Rectal smooth muscle tissue (tissue), 1 donor: Measurements from ENCODE around the gene PIK3R4.

Experiments used
- H3K27ac ChIP-seq: one replicate; pipeline ENCODE4 v1.7.0; 2013; ENCODE audit warnings: low read depth, low read length, inconsistent platforms
- H3K27me3 ChIP-seq: one replicate; pipeline ENCODE4 v1.7.0; 2013; ENCODE audit warnings: low read length; ENCODE audit not compliant: control insufficient read depth, insufficient read depth
- H3K36me3 ChIP-seq: one replicate; pipeline ENCODE4 v1.7.0; 2013; ENCODE audit warnings: low read length; ENCODE audit not compliant: control insufficient read depth, insufficient read depth
- H3K4me1 ChIP-seq: one replicate; pipeline ENCODE4 v1.7.0; 2013; ENCODE audit warnings: low read length; ENCODE audit not compliant: control insufficient read depth, insufficient read depth
- H3K4me3 ChIP-seq: one replicate; pipeline ENCODE4 v1.7.0; 2013; ENCODE audit warnings: low read length
- H3K9ac ChIP-seq: one replicate; pipeline ENCODE4 v1.7.0; 2013; ENCODE audit warnings: low read length

The PIK3R4 gene

GRCh38 chr3:130737622-130738021, 9.0 kb downstream of the PIK3R4 start:
- Histone ChIP-seq H3K9ac (no peak overlapping the region), H3K36me3 (no peaks in the 10 kb centered on the region), H3K27ac (no peak overlapping the region), H3K27me3 (no peaks in the 10 kb centered on the region), H3K4me1 (no peaks in the 10 kb centered on the region), H3K4me3 (no peak overlapping the region)

DNA sequence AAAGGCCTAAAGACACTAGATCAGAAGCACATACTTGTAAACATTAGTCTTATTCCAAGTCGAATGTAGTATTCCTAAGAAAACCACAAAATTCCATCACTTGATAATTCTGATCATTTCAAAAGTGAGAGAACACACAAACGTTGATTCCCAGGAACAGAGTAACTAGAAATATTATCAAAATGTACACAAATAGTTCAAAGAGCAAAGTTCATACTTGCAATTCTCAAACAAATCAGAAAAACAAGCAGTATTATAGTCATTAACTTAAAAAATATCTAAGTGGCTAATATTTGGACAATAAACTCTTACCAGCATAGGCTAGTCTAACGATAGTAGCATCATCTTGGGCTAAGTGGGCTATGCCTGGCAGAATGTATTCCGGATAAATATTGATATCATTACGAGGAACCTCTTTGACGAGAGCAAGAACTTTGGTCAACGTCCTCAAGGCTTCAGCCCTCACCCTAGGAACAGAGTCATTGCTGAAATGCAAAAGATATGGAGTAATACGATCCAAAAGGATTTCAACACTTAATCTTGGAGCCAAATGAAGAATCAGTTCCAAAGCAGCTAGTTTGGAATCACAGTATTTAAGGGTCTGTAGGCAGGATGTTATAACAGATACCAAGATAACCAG, 13.3 kb downstream of the PIK3R4 start:
- Histone ChIP-seq H3K27ac (no peak overlapping the region), H3K9ac (no peak overlapping the region), H3K4me1 (no peaks in the 10 kb centered on the region), H3K27me3 (no peaks in the 10 kb centered on the region), H3K36me3 (no peaks in the 10 kb centered on the region), H3K4me3 (no peak overlapping the region)

DNA sequence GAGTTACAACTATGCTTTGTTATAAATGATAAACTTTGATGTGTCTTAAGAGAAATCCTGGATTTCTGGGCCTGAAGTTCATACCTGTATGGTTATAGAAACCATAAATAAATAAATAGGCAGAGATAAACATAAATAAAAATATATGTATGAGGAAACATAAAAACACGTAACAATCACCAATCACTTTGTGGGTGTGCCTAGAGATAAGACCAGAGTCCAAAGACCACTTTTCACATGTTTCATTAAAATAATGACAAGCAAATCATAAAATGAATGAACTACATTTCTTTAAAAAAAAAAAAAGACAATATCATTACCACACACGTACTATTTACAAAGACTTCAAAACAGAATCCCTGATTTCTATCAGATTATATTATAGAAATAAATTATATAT, 14.1 kb downstream of the PIK3R4 start:
- no peak overlapping the region for H3K9ac ChIP-seq
- no peak overlapping the region for H3K27ac ChIP-seq
- H3K36me3 ChIP-seq, result peaks cover 2% of the 10 kb centered on the region
- H3K4me1 ChIP-seq, result no peaks in the 10 kb centered on the region
- H3K27me3 ChIP-seq, result no peaks in the 10 kb centered on the region
- no peak overlapping the region for H3K4me3 ChIP-seq

DNA sequence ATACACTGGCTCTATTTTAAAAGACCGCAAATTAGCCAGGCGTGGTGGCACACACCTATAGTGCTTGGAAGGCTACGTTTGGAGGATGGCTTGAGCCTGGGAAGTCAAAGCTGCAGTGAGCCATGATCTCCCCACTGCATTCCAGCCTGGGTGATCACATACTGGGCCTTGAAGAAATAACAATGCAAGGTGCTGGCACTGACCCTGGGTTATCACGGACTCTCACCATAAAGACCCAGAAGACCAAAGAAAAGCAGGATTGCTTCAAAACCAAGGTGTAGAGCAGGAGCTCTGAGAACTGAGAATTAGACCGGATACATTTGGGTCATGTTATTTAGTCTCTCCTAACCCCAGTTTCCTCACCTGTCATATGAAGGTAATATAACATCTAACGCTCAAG, 14.8 kb downstream of the PIK3R4 start:
- Histone ChIP-seq H3K27ac (no peak overlapping the region), H3K4me3 (no peak overlapping the region), H3K4me1 (no peaks in the 10 kb centered on the region), H3K36me3 (peaks cover 2% of the 10 kb centered on the region), H3K9ac (no peak overlapping the region), H3K27me3 (no peaks in the 10 kb centered on the region)

GRCh38 chr3:130729154-130729553, 17.5 kb downstream of the PIK3R4 start:
- H3K9ac ChIP-seq, result no peak overlapping the region
- peaks cover 2% of the 10 kb centered on the region for H3K36me3 ChIP-seq
- H3K4me1 ChIP-seq, result no peaks in the 10 kb centered on the region
- no peak overlapping the region for H3K27ac ChIP-seq
- no peaks in the 10 kb centered on the region for H3K27me3 ChIP-seq
- no peak overlapping the region for H3K4me3 ChIP-seq

DNA sequence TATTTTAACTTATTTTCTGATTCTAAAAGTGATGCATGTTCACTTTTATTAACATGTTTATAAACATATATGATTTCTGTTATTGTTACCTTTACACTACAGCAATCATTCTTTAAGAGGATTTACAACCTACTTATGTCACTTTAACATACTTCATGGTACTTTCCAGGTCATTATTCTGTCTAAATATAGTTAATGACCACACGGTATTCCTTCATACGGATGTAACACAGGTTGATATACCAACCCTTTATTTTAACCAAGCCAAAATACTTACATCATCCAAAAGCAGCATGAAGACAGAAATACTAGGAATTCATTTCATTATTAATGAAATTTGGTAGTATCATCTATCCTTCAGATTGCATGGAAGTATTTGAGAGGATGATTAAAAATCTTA, 18.6 kb downstream of the PIK3R4 start:
- no peak overlapping the region for H3K9ac ChIP-seq
- no peak overlapping the region for H3K4me3 ChIP-seq
- no peaks in the 10 kb centered on the region for H3K27me3 ChIP-seq
- no peak overlapping the region for H3K27ac ChIP-seq
- no peaks in the 10 kb centered on the region for H3K4me1 ChIP-seq
- H3K36me3 ChIP-seq, result peaks cover 2% of the 10 kb centered on the region

GRCh38 chr3:130725746-130726145, 20.9 kb downstream of the PIK3R4 start:
- Histone ChIP-seq H3K27ac (no peak overlapping the region), H3K4me1 (no peaks in the 10 kb centered on the region), H3K9ac (no peak overlapping the region), H3K36me3 (peaks cover 2% of the 10 kb centered on the region), H3K27me3 (no peaks in the 10 kb centered on the region), H3K4me3 (no peak overlapping the region)

- Histone ChIP-seq H3K4me1 (no peaks in the 10 kb centered on the region), H3K4me3 (no peak overlapping the region), H3K9ac (no peak overlapping the region), H3K27ac (no peak overlapping the region), H3K36me3 (peaks cover 6% of the 10 kb centered on the region), H3K27me3 (no peaks in the 10 kb centered on the region)
Measured at GRCh38 chr3:130715616-130716015, 31.0 kb downstream of the PIK3R4 start.

- Histone ChIP-seq H3K4me3 (no peak overlapping the region), H3K36me3 (peaks cover 5% of the 10 kb centered on the region), H3K9ac (no peak overlapping the region), H3K27me3 (no peaks in the 10 kb centered on the region), H3K27ac (no peak overlapping the region), H3K4me1 (no peaks in the 10 kb centered on the region)
Measured at GRCh38 chr3:130712718-130713423, 33.8 kb downstream of the PIK3R4 start.

DNA sequence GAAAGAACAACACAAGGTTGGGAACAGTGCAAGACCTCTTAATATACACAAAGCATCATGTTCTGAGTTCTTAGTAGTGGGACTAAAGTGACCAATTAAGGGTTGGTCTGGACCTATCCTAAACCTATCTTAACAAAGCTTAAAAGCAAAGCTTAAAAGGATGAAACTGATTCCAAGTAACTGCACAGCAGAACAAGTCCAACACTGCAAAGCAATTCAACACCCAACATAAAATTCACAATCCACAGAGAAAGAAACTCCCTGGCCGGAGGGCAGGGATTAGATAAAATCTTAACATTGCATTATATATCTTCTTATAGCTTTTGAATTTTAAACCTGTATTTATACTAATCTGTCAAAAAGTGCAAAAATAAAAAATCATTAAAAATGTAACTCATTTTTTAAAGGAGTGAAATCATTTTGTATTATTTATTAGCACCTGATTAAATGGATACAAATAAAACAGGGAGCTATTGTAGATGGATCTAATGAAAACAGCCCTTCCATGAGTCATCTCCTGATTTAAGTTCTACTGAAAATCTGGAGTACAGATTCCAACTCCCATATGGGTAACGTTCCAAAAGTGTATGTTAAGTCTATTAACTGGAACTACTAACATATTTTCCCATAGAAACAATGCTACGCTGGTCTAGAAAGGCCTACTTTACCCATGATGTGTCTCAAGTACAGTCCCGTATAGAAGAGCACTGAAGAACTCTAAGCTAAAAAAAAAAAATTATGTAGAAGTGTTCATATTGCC, 34.9 kb downstream of the PIK3R4 start:
- H3K27me3 ChIP-seq, result no peaks in the 10 kb centered on the region
- H3K4me1 ChIP-seq, result no peaks in the 10 kb centered on the region
- peaks cover 5% of the 10 kb centered on the region for H3K36me3 ChIP-seq
- H3K27ac ChIP-seq, result no peak overlapping the region
- H3K4me3 ChIP-seq, result no peak overlapping the region
- no peak overlapping the region for H3K9ac ChIP-seq

DNA sequence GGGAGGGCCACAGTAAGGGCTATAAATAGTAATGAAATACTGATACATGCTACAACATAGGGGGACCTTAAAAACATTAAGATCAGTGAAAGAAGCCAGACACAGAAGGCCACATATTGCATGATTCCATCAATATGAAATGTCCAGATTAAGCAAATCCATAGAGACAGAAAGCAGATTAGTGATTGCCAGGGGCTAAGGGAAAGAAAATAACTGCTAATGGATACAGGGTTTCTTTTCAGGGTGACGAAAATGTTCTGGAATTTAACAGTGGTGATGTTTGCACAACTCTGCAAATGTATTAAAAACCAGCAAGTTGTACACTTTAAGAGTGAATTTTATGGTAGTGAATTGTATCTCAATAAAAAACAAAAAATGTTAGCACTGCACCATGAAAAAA, 37.0 kb downstream of the PIK3R4 start:
- Histone ChIP-seq H3K4me1 (no peaks in the 10 kb centered on the region), H3K27ac (no peak overlapping the region), H3K27me3 (no peaks in the 10 kb centered on the region), H3K9ac (no peak overlapping the region), H3K4me3 (no peak overlapping the region), H3K36me3 (no peaks in the 10 kb centered on the region)

- no peaks in the 10 kb centered on the region for H3K36me3 ChIP-seq
- no peak overlapping the region for H3K9ac ChIP-seq
- no peak overlapping the region for H3K27ac ChIP-seq
- H3K4me1 ChIP-seq, result no peaks in the 10 kb centered on the region
- H3K27me3 ChIP-seq, result no peaks in the 10 kb centered on the region
- no peak overlapping the region for H3K4me3 ChIP-seq
Measured at GRCh38 chr3:130707902-130708601, 38.6 kb downstream of the PIK3R4 start.
